Right lobe of liver (tissue), 6 donors: ENCODE results near the gene GIGYF1. TPM values are rescaled to one million over a fixed set of nuclear protein-coding genes. Genes with fewer than 3 reads are reported as not detected.

Source experiments
- ATAC-seq, 4 donors: fragments of 200-7000 bp; cut with Tn5 transposase; one replicate each; pipeline ENCODE4 v1.9.1; 2020; ENCODE audit warnings: mild to moderate bottlenecking in 4 of 4, moderate library complexity in 4 of 4
- DNase-seq, 3 donors: peaks; one replicate each; pipeline ENCODE4 v3.0.0-alpha.2; 2020
- H3K27ac ChIP-seq, 3 donors: fragments of 200-600 bp; one replicate each; pipeline ENCODE4 v1.8.0; 2022
- H3K27me3 ChIP-seq, 2 donors: fragments of 200-600 bp; one replicate each; pipeline ENCODE4 v1.8.0; 2022
- H3K36me3 ChIP-seq, 4 donors: fragments of 200-600 bp; sonication (generic) in 1 of 4; one replicate each; pipeline versions ENCODE4 v1.5.1 to v1.8.0; 2017 to 2022; ENCODE audit warnings: control low read depth in 1 of 4
- H3K4me1 ChIP-seq, 4 donors: fragments of 200-600 bp; sonication (generic) in 1 of 4; one replicate each; pipeline versions ENCODE4 v1.5.1 to v1.8.0; 2017 to 2022; ENCODE audit warnings: control low read depth in 1 of 4
- H3K4me3 ChIP-seq, 3 donors: fragments of 200-600 bp; one replicate each; pipeline ENCODE4 v1.8.0; 2022
- H3K9me3 ChIP-seq, 4 donors: fragments of 200-600 bp; sonication (generic) in 1 of 4; one replicate each; pipeline versions ENCODE4 v1.5.1 to v1.8.0; 2017 to 2022; ENCODE audit warnings: control low read depth in 1 of 4
- POLR2A ChIP-seq: fragments of 450-650 bp; IDR thresholded peaks from one replicate; pipeline ENCODE4 v1.6.1; 2017; ENCODE audit warnings: antibody characterized with exemption, mild to moderate bottlenecking
- WGBS: methylation state at CpG from one replicate; pipeline ENCODE4 v1.1.6; 2018; ENCODE audit warnings: low coverage, low lambda C conversion rate; ENCODE audit not compliant: insufficient coverage; ENCODE audit errors: missing lambda C conversion rate; 5-methylcytosine and 5-hydroxymethylcytosine counted together
- intact Hi-C, 2 donors: fragments of 100-400 bp; cut with DNase I; formaldehyde crosslinking; loops; one replicate each; pipeline versions ENCODE4 v1.11.2 to v1.14.1; 2022
- long read RNA-seq: library from polyadenylated mRNA; unstranded; transcript quantifications from one replicate; pipeline ENCODE4 v2.0.0, GENCODE V29; 2019
- total RNA-seq, 6 experiments: library from RNA; depleted of rRNA in 2 of 6; stranded (reverse); fragments of >200 nt in 2 of 6; fragmentation: NEBNext Ultra II Directional in 3 of 6; extraction: Animal tissue kit (Norgen Biotek cat#: 25700) in 3 of 6; gene quantifications; one replicate each; pipeline versions ENCODE4 v1.1.0 to v1.2.4, GENCODE V29; 2016 to 2023
- TF ChIP-seq, protein P1 (sequence below), 4 donors: fragments of 200-600 bp in 3 of 4; fragments of 450-650 bp in 1 of 4; IDR thresholded peaks; one replicate each; pipeline versions ENCODE4 v1.5.1 to v1.8.0; 2016 to 2022; ENCODE audit warnings: antibody characterized with exemption in 4 of 4, mild to moderate bottlenecking in 2 of 4
- donor health status: DM: no; HTN: yes; CAD: no.
- donor health status: DM: no; HTN: no; CAD: no.
- donor health status: DM: no; HTN: no; CAD: no.
- donor health status: DM: no; HTN: yes; CAD: no.
- donor health status: DM: no; HTN: yes; CAD: no.

GIGYF1 gene, protein sequence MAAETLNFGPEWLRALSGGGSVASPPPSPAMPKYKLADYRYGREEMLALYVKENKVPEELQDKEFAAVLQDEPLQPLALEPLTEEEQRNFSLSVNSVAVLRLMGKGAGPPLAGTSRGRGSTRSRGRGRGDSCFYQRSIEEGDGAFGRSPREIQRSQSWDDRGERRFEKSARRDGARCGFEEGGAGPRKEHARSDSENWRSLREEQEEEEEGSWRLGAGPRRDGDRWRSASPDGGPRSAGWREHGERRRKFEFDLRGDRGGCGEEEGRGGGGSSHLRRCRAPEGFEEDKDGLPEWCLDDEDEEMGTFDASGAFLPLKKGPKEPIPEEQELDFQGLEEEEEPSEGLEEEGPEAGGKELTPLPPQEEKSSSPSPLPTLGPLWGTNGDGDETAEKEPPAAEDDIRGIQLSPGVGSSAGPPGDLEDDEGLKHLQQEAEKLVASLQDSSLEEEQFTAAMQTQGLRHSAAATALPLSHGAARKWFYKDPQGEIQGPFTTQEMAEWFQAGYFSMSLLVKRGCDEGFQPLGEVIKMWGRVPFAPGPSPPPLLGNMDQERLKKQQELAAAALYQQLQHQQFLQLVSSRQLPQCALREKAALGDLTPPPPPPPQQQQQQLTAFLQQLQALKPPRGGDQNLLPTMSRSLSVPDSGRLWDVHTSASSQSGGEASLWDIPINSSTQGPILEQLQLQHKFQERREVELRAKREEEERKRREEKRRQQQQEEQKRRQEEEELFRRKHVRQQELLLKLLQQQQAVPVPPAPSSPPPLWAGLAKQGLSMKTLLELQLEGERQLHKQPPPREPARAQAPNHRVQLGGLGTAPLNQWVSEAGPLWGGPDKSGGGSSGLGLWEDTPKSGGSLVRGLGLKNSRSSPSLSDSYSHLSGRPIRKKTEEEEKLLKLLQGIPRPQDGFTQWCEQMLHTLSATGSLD (N-terminal part only)
- total RNA-seq = 10 to 100 TPM in 4 of 6 experiments, 1 to 10 TPM in 2; 6.6 to 25.1 (median 15.5) TPM
- long read RNA-seq, partial matches to known transcripts = 0 of 1 reads
- long read RNA-seq, other reads (novel, unspliced or antisense) = 1 of 1 reads

DNA sequence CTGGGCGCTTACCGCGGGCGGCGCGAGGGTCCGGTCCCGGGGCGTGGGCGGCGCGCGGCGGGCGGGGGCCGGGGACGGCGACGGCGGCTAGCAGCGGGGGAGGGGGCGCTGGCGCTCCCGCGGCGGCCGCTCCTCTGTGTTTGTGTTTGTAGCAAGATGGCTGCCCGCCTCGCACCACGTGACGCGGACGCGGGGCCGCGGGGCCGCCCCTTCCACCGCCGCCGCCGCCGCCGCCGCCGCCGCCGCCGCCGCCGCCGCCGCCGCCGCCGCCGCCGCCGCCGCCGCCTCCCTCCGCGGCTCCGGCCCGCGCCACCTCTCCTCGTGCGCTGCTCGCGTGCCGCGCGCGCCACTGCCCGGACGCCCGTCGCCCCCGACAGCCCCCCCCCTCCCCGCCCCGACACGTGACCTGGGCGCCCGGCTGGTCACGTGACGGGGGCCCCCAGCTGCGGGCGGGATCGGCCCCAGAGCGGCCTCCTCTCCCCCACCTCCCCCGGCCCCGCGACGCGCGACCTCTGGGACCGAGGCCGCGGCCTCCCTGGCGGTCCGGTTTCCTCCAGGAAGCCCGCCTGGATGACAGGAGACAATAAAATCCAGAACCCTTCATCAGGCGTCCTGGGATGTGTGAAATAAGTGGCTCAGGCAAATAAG is at the start of gene GIGYF1:
GIGYF1 (minus strand) TSS at position 153 of the 648 bp plus-strand sequence. CDS start 6,012 bp downstream, outside the sequence.
- Histone ChIP-seq H3K27ac (peak within 1 kb of the TSS; percentile 49 to 72 (median 62)), H3K27me3 (no peaks in the 10 kb centered on the region), H3K9me3 (no peaks in the 10 kb centered on the region), H3K4me1 (peaks cover 2 to 19% (median 10%) of the 10 kb centered on the region in 4 donors), H3K4me3 (peak within 1 kb of the TSS; percentile 67 to 82 (median 76)), H3K36me3 (peaks cover 0 to 3% (median 0%) of the 10 kb centered on the region in 4 donors)
- intact Hi-C loops = loop anchor here (5.0 to 10.0 kb wide), 2 partner anchors 122 to 129 kb away; partner anchors contain the start of gene SAP25 (in 1 of the 2)
- 2% methylated on average over 16 of the region's 102 CpGs for WGBS
- TF ChIP-seq POLR2A = no peak
- TF ChIP-seq, protein P1, sequence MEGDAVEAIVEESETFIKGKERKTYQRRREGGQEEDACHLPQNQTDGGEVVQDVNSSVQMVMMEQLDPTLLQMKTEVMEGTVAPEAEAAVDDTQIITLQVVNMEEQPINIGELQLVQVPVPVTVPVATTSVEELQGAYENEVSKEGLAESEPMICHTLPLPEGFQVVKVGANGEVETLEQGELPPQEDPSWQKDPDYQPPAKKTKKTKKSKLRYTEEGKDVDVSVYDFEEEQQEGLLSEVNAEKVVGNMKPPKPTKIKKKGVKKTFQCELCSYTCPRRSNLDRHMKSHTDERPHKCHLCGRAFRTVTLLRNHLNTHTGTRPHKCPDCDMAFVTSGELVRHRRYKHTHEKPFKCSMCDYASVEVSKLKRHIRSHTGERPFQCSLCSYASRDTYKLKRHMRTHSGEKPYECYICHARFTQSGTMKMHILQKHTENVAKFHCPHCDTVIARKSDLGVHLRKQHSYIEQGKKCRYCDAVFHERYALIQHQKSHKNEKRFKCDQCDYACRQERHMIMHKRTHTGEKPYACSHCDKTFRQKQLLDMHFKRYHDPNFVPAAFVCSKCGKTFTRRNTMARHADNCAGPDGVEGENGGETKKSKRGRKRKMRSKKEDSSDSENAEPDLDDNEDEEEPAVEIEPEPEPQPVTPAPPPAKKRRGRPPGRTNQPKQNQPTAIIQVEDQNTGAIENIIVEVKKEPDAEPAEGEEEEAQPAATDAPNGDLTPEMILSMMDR (IDR thresholded peaks at IDR 0.05) = no peak
- DNase-seq = peak; percentile 77 to 82 (median 81)
- peak; percentile 45 to 56 (median 52) for ATAC-seq

DNA sequence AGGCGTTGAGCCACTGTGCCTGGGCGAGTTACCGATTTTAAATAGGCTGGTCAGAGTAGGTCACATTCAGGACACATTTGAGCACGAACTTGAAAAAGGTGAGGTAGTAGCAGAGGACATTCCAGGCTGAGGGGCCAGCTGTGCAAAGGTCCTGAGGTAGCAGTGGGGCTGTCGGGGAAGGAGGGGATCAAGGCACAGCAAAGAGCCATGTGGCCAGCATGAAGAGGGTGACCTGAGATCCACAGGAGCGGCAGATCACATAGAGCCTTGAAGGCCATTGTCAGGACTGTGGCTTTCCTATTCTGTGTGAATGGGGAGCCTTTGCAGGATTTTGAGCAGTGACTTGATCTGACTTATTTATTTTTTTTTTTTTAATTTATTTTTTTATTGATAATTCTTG is 45.9 kb upstream of the GIGYF1 start:
- Histone ChIP-seq H3K36me3 (no peaks in the 10 kb centered on the region), H3K4me1 (no peaks in the 10 kb centered on the region), H3K27me3 (no peaks in the 10 kb centered on the region), H3K27ac (no peak overlapping the region), H3K4me3 (no peak overlapping the region), H3K9me3 (no peaks in the 10 kb centered on the region)
- intact Hi-C loops = no loop called here
- DNase-seq = no peak
- TF ChIP-seq POLR2A = no peak
- TF ChIP-seq, protein P1 (IDR thresholded peaks at IDR 0.05) = no peak
- 90% methylated on average over 6 of the region's 6 CpGs for WGBS
- ATAC-seq = no peak

DNA sequence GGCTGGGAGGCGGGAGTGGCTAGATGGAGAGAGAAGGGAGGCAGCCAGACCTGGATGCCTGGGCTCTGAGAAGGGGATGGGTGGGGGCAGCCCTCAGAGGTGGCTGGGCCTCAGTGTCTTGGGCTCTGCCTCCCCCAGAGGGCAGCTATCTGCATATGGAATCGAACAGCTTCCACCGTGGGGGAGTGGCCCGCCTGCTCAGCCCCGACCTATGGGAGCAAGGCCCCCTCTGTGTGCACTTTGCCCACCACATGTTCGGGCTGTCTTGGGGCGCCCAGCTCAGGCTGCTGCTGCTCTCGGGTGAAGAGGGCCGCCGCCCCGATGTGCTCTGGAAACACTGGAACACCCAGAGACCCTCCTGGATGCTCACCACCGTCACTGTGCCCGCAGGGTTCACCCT is 42.6 kb upstream of the GIGYF1 start:
- DNase-seq (no peak), ATAC-seq (peak in 1 of 4 donors; percentile 34)

More for the DNA sequence above, 42.6 kb upstream of the GIGYF1 start:
- intact Hi-C loops = no loop called here
- WGBS = 89% methylated on average over 3 of the region's 13 CpGs
- TF ChIP-seq POLR2A = no peak
- TF ChIP-seq, protein P1 (IDR thresholded peaks at IDR 0.05) = no peak
- no peaks in the 10 kb centered on the region for H3K27me3 ChIP-seq
- H3K27ac ChIP-seq = no peak overlapping the region
- H3K4me1 ChIP-seq = no peaks in the 10 kb centered on the region
- no peaks in the 10 kb centered on the region for H3K9me3 ChIP-seq
- H3K4me3 ChIP-seq = no peak overlapping the region
- no peaks in the 10 kb centered on the region for H3K36me3 ChIP-seq
